Endothelial cell of umbilical vein (primary cell): ENCODE data around the gene PPP4R1. TPM values are rescaled to one million over a fixed set of nuclear protein-coding genes. Genes with fewer than 3 reads are reported as not detected.

Experiments used
- BruUV-seq: library from RNA; stranded (reverse); fragments of 400-500 nt; replicated peaks from 2 replicates; lab custom pipeline; 2021; lab: Mats Ljungman, UMichigan
- CTCF ChIA-PET: fragments of 300-600, 350-600 bp; sonication (Branson Sonifier 250); formaldehyde crosslinking; loops from one replicate; lab custom pipeline; 2021; ENCODE audit warnings: antibody characterized with exemption, inconsistent platforms; lab: Charles Lee
- POLR2A ChIA-PET: fragments of 300-600, 350-600 bp; sonication (Branson Sonifier 250); formaldehyde crosslinking; loops from one replicate; lab custom pipeline; 2021; ENCODE audit warnings: antibody characterized with exemption, inconsistent platforms; lab: Charles Lee
- DNase-seq: peaks from one replicate; pipeline ENCODE4 v3.0.0-alpha.2; 2011; ENCODE audit warnings: low read depth, low spot score
- FAIRE-seq: peaks from 2 replicates; lab custom pipeline; 2011; peaks lifted over from hg19 to GRCh38; lab: Jason Lieb, UNC
- H2AFZ ChIP-seq: 2 replicates; pipeline ENCODE4 v1.6.0; 2012; ENCODE audit warnings: low read depth, low read length, control low read depth, inconsistent platforms
- H3K27ac ChIP-seq: 2 replicates; pipeline ENCODE4 v1.5.1; 2011; ENCODE audit warnings: low read depth, mild to moderate bottlenecking, control low read depth, low read length, moderate library complexity; ENCODE audit not compliant: insufficient read depth
- H3K27me3 ChIP-seq, 2 experiments: 2 replicates each; pipeline versions ENCODE4 v1.6.0 to v1.6.1; 2011; ENCODE audit warnings: low read length in 2 of 2, mixed read lengths in 1 of 2; ENCODE audit not compliant: control insufficient read depth in 2 of 2, insufficient read depth in 2 of 2
- H3K36me3 ChIP-seq, 2 experiments: 2 replicates in 1 of 2; 3 replicates in 1 of 2; pipeline ENCODE4 v1.5.1; 2011; ENCODE audit warnings: low read length in 2 of 2, mild to moderate bottlenecking in 1 of 2, moderate library complexity in 1 of 2; ENCODE audit not compliant: control insufficient read depth in 2 of 2, insufficient read depth in 2 of 2; ENCODE audit errors: extremely low read depth in 1 of 2
- H3K4me1 ChIP-seq: 3 replicates; pipeline ENCODE4 v1.5.1; 2011; ENCODE audit warnings: mild to moderate bottlenecking, low read length; ENCODE audit not compliant: control insufficient read depth, insufficient read depth; ENCODE audit errors: extremely low read depth
- H3K4me2 ChIP-seq: 2 replicates; pipeline ENCODE4 v1.6.1; 2011; ENCODE audit warnings: low read length, control low read depth, mixed read lengths; ENCODE audit not compliant: insufficient read depth
- H3K4me3 ChIP-seq, 3 experiments: fragments of 200-600 bp in 1 of 3; sonication (generic), shearing (Covaris generic) in 1 of 3; replicated peaks in 1 of 3; 2 replicates each; pipeline ENCODE4 v1.5.1; 2011 to 2016; ENCODE audit warnings: control low read depth in 3 of 3, low read length in 3 of 3, mild to moderate bottlenecking in 2 of 3, inconsistent platforms in 1 of 3, low read depth in 1 of 3, moderate library complexity in 1 of 3; ENCODE audit not compliant: insufficient read depth in 1 of 3
- H3K79me2 ChIP-seq: 2 replicates; pipeline ENCODE4 v1.6.0; 2012; ENCODE audit warnings: low read length, inconsistent platforms; ENCODE audit not compliant: control insufficient read depth, insufficient read depth
- H3K9ac ChIP-seq: replicated peaks from 2 replicates; pipeline ENCODE3; 2011; ENCODE audit warnings: low read length, control low read depth; ENCODE audit not compliant: insufficient read depth; ENCODE audit errors: extremely low read depth
- H3K9me1 ChIP-seq: replicated peaks from 3 replicates; pipeline ENCODE4 v1.6.0; 2011; ENCODE audit warnings: mild to moderate bottlenecking, low read length; ENCODE audit not compliant: control insufficient read depth, insufficient read depth; ENCODE audit errors: extremely low read depth
- H3K9me3 ChIP-seq: replicated peaks from 2 replicates; pipeline ENCODE4 v1.5.1; 2012; ENCODE audit warnings: low read length, inconsistent platforms; ENCODE audit not compliant: control insufficient read depth, insufficient read depth
- H4K20me1 ChIP-seq: replicated peaks from 2 replicates; pipeline ENCODE3; 2011; ENCODE audit warnings: mild to moderate bottlenecking, low read length; ENCODE audit not compliant: control insufficient read depth, insufficient read depth; ENCODE audit errors: extremely low read depth
- EZH2 ChIP-seq: IDR thresholded peaks from 2 replicates; pipeline ENCODE4 v1.6.1; 2012; ENCODE audit warnings: borderline replicate concordance, low read depth, mild to moderate bottlenecking, moderate library complexity, low read length, inconsistent platforms; ENCODE audit not compliant: severe bottlenecking
- FOS ChIP-seq: IDR thresholded peaks from 2 replicates; pipeline ENCODE4 v1.6.1; 2011; ENCODE audit warnings: mild to moderate bottlenecking, low read length, moderate library complexity, borderline replicate concordance; ENCODE audit not compliant: insufficient read depth
- JUN ChIP-seq: IDR thresholded peaks from 2 replicates; pipeline ENCODE4 v1.6.1; 2011; ENCODE audit warnings: borderline replicate concordance, low read depth; ENCODE audit not compliant: insufficient read length, insufficient read depth
- MYC ChIP-seq: IDR thresholded peaks from one replicate; pipeline ENCODE4 v1.6.1; 2011; ENCODE audit warnings: mild to moderate bottlenecking, low read depth, low read length
- dilution Hi-C: fragments of 300-500 bp; cut with MboI; formaldehyde crosslinking; loops from one replicate; pipeline ENCODE4 v1.15.0; 2019; ENCODE audit warnings: low sequenced_read_pairs; ENCODE audit not compliant: extremely low pct_ligation_motif_present
- intact Hi-C: fragments of 100-400 bp; cut with micrococcal nuclease; formaldehyde crosslinking; loops from one replicate; pipeline ENCODE4 v1.10.0; 2022
- polyA plus RNA-seq, 4 experiments: library from polyadenylated mRNA; depleted of rRNA in 3 of 4; stranded (reverse) in 3 of 4; unstranded in 1 of 4; fragments of >200 nt; gene quantifications; 2 replicates each; pipeline versions ENCODE4 v1.2.1 to v1.2.3, GENCODE V29; 2011 to 2012; ENCODE audit warnings: missing spikeins in 1 of 4
- total RNA-seq: library from RNA; stranded (reverse); gene quantifications from 2 replicates; pipeline ENCODE4 v1.2.3, GENCODE V29; 2021
- TF ChIP-seq, protein P1 (sequence below), 2 donors: IDR thresholded peaks; 1 replicate in 1 of 2; 2 replicates in 1 of 2; pipeline ENCODE4 v1.5.1; 2011; ENCODE audit warnings: low read length in 2 of 2, mild to moderate bottlenecking in 2 of 2, moderate library complexity in 2 of 2, control low read depth in 1 of 2, inconsistent platforms in 1 of 2, low read depth in 1 of 2; ENCODE audit not compliant: insufficient read depth in 1 of 2; ENCODE audit errors: extremely low read depth in 1 of 2

PPP4R1 gene
- total and polyA plus RNA-seq, 2 donors (not counting 3 experiments of a cell fraction or from before 2014, with no cell fraction given), result 138 to 152 TPM

DNA sequence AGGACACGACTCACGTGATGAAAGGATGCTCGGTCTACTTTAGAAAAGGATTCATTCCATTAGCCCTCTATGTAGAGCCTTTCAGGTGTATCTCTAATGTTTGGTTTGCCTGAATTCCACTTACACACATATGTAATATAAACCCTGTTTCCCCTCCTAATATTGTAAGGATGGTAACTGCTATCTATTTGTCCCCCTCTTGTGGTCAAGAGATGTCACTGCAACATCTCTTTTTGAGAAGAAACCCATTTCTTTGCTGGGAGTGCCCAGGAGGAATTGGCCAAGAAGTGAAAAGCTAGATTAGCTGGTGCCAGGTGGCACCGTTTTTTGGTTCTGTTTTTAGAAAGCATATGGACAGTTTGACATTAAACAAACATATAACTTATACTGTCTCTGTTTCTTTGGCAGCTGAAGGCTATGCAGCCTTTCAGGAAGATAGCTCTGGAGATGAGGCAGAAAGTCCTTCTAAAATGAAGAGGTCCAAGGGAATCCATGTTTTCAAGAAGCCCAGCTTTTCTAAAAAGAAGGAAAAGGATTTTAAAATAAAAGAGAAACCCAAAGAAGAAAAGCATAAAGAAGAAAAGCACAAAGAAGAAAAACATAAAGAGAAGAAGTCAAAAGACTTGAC is 97.8 kb downstream of the PPP4R1 start:
- Histone ChIP-seq H3K27me3 (no peaks in the 10 kb centered on the region), H3K36me3 (peaks cover 0 to 2% of the 10 kb centered on the region in 2 experiments), H2AFZ (no peak overlapping the region), H3K9me1 (no peaks in the 10 kb centered on the region), H3K79me2 (peaks cover 7% of the 10 kb centered on the region), H3K4me1 (peaks cover 10% of the 10 kb centered on the region), H3K9ac (no peak overlapping the region), H3K27ac (no peak overlapping the region), H3K4me3 (no peak overlapping the region), H3K9me3 (no peaks in the 10 kb centered on the region), H3K4me2 (no peak overlapping the region), H4K20me1 (no peaks in the 10 kb centered on the region)
- intact Hi-C loops, result loop anchor here (1.0 to 10.0 kb wide), 7 partner anchors 39 to 443 kb away; partner anchors contain the start of genes ANKRD12, RALBP1 and TWSG1
- ChIA-PET POLR2A (no interaction called here), CTCF (interaction anchor here (0.6 to 4.8 kb wide), 53 partner anchors 9 to 528 kb away, joined by 3 to 66 read pairs (median 4); partner anchors contain the start of genes ANKRD12 and TWSG1)
- TF ChIP-seq EZH2 (no peak), FOS (no peak), MYC (no peak), JUN (no peak)
- TF ChIP-seq, protein P1, sequence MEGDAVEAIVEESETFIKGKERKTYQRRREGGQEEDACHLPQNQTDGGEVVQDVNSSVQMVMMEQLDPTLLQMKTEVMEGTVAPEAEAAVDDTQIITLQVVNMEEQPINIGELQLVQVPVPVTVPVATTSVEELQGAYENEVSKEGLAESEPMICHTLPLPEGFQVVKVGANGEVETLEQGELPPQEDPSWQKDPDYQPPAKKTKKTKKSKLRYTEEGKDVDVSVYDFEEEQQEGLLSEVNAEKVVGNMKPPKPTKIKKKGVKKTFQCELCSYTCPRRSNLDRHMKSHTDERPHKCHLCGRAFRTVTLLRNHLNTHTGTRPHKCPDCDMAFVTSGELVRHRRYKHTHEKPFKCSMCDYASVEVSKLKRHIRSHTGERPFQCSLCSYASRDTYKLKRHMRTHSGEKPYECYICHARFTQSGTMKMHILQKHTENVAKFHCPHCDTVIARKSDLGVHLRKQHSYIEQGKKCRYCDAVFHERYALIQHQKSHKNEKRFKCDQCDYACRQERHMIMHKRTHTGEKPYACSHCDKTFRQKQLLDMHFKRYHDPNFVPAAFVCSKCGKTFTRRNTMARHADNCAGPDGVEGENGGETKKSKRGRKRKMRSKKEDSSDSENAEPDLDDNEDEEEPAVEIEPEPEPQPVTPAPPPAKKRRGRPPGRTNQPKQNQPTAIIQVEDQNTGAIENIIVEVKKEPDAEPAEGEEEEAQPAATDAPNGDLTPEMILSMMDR (IDR thresholded peaks at IDR 0.05; ENCODE audit: extremely low read depth in 1 of 2, insufficient read depth in 1 of 2, low read depth in 1 of 2, low read length in 2 of 2), result peak; percentile 73 to 81
- dilution Hi-C loops, result no loop called here
- no TSS peak for BruUV-seq
- peak; percentile 65 for DNase-seq
- FAIRE-seq, result no peak
